Measurements from ENCODE around the gene GADL1.

Gene GADL1

GRCh38 chr3:30908456-30909037 is 14.1 kb upstream of the GADL1 start:
- Histone ChIP-seq H3K4me2 (ENCODE audit: low read length) (no peak overlapping the region), H3K9me3 (ENCODE audit: low read length) (no peaks in the 10 kb centered on the region), H2AFZ (ENCODE audit: low read length) (no peak overlapping the region), H3K4me1 (ENCODE audit: insufficient read depth, low read length, severe bottlenecking) (no peaks in the 10 kb centered on the region), H3K27ac (ENCODE audit: low read depth, low read length, poor library complexity, severe bottlenecking) (no peak overlapping the region), H3K27me3 (ENCODE audit: insufficient read depth, low read length) (no peaks in the 10 kb centered on the region), H3K9ac (ENCODE audit: low read length) (no peak overlapping the region), H3K9me2 (ENCODE audit: low read depth, low read length) (no peaks in the 10 kb centered on the region), H3K36me3 (ENCODE audit: insufficient read depth, low read length) (no peaks in the 10 kb centered on the region), H3K4me3 (ENCODE audit: low read depth, low read length, poor library complexity, severe bottlenecking) (no peak overlapping the region), H3K79me2 (ENCODE audit: insufficient read depth, low read length) (no peaks in the 10 kb centered on the region), H4K20me1 (ENCODE audit: insufficient read depth, low read length) (no peaks in the 10 kb centered on the region), H3F3A (ENCODE audit: insufficient read depth, low read length) (no peaks in the 10 kb centered on the region)
- TF ChIP-seq EZH2 (IDR thresholded peaks at IDR 0.05; ENCODE audit: borderline replicate concordance, low read length) (no peak), CTCF (IDR thresholded peaks at IDR 0.05; ENCODE audit: low read length) (no peak)

- H3K9ac ChIP-seq (ENCODE audit: low read length) = no peak overlapping the region
Observed at GRCh38 chr3:30904996-30905395, 10.5 kb upstream of the GADL1 start.

GRCh38 chr3:30895329-30895728 is 868 bp upstream of the GADL1 start:
- Histone ChIP-seq H3F3A (ENCODE audit: insufficient read depth, low read length) (no peaks in the 10 kb centered on the region), H3K27me3 (ENCODE audit: insufficient read depth, low read length) (no peaks in the 10 kb centered on the region), H3K4me3 (ENCODE audit: low read depth, low read length, poor library complexity, severe bottlenecking) (no peak overlapping the region), H2AFZ (ENCODE audit: low read length) (no peak overlapping the region), H3K27ac (ENCODE audit: low read depth, low read length, poor library complexity, severe bottlenecking) (no peak overlapping the region), H3K79me2 (ENCODE audit: insufficient read depth, low read length) (no peaks in the 10 kb centered on the region), H3K9me2 (ENCODE audit: low read depth, low read length) (no peaks in the 10 kb centered on the region), H3K9ac (ENCODE audit: low read length) (no peak overlapping the region), H3K9me3 (ENCODE audit: low read length) (no peaks in the 10 kb centered on the region), H4K20me1 (ENCODE audit: insufficient read depth, low read length) (no peaks in the 10 kb centered on the region), H3K36me3 (ENCODE audit: insufficient read depth, low read length) (no peaks in the 10 kb centered on the region), H3K4me1 (ENCODE audit: insufficient read depth, low read length, severe bottlenecking) (no peaks in the 10 kb centered on the region), H3K4me2 (ENCODE audit: low read length) (no peak overlapping the region)
- no peak for TF ChIP-seq EZH2 (IDR thresholded peaks at IDR 0.05; ENCODE audit: borderline replicate concordance, low read length)
- TF ChIP-seq CTCF (IDR thresholded peaks at IDR 0.05; ENCODE audit: low read length) = no peak

More at GRCh38 chr3:30904996-30905395, 10.5 kb upstream of the GADL1 start:
- Histone ChIP-seq H3K9me2 (ENCODE audit: low read depth, low read length) (no peaks in the 10 kb centered on the region), H3K27me3 (ENCODE audit: insufficient read depth, low read length) (no peaks in the 10 kb centered on the region), H3K79me2 (ENCODE audit: insufficient read depth, low read length) (no peaks in the 10 kb centered on the region), H4K20me1 (ENCODE audit: insufficient read depth, low read length) (no peaks in the 10 kb centered on the region), H3K4me2 (ENCODE audit: low read length) (no peak overlapping the region), H3K4me1 (ENCODE audit: insufficient read depth, low read length, severe bottlenecking) (no peaks in the 10 kb centered on the region), H3F3A (ENCODE audit: insufficient read depth, low read length) (no peaks in the 10 kb centered on the region), H2AFZ (ENCODE audit: low read length) (no peak overlapping the region), H3K9me3 (ENCODE audit: low read length) (no peaks in the 10 kb centered on the region), H3K27ac (ENCODE audit: low read depth, low read length, poor library complexity, severe bottlenecking) (no peak overlapping the region), H3K4me3 (ENCODE audit: low read depth, low read length, poor library complexity, severe bottlenecking) (no peak overlapping the region), H3K36me3 (ENCODE audit: insufficient read depth, low read length) (no peaks in the 10 kb centered on the region)
- no peak for TF ChIP-seq EZH2 (IDR thresholded peaks at IDR 0.05; ENCODE audit: borderline replicate concordance, low read length)
- no peak for TF ChIP-seq CTCF (IDR thresholded peaks at IDR 0.05; ENCODE audit: low read length)

Data from OCI-LY1 (cell line).